IMR-90 (cell line): Measurements from ENCODE around the gene AQP7. TPM values are rescaled to one million over a fixed set of nuclear protein-coding genes. Genes with fewer than 3 reads are reported as not detected.
"Not testable (repeated sequence)": the region's sequence is repeated elsewhere in the genome, so short reads cannot be mapped to it uniquely, and the experiment has no call there.

Source experiments
- ATAC-seq: fragments of 200-7000 bp; cut with Tn5 transposase; 2 replicates; pipeline ENCODE4 v1.9.1; 2020; ENCODE audit warnings: low read depth, mild to moderate bottlenecking, moderate library complexity
- BruUV-seq: library from RNA; stranded (reverse); fragments of 400-500 nt; replicated peaks from 2 replicates; lab custom pipeline; 2021; lab: Mats Ljungman, UMichigan
- CTCF ChIA-PET: fragments of 300-600 bp; formaldehyde crosslinking; extraction: SDS; loops from one replicate; lab custom pipeline; 2021; ENCODE audit warnings: antibody characterized with exemption; lab: Yijun Ruan, JAX
- POLR2A ChIA-PET: fragments of 300-600 bp; sonication (Branson Sonifier 250); formaldehyde crosslinking; loops from one replicate; lab custom pipeline; 2022; ENCODE audit warnings: antibody characterized with exemption; ENCODE audit not compliant: unreplicated experiment; lab: Charles Lee
- DNase-seq: peaks from one replicate; pipeline ENCODE4 v3.0.0; 2013
- H2AFZ ChIP-seq: replicated peaks from 2 replicates; pipeline ENCODE3; 2013; ENCODE audit warnings: low read length, mild to moderate bottlenecking; ENCODE audit not compliant: poor library complexity
- H2AK5ac ChIP-seq: 2 replicates; pipeline ENCODE4 v1.6.1; 2013; ENCODE audit warnings: low read depth, low read length, inconsistent platforms
- H2AK9ac ChIP-seq: replicated peaks from 2 replicates; pipeline ENCODE3; 2013; ENCODE audit warnings: mild to moderate bottlenecking, low read depth, low read length, moderate library complexity; ENCODE audit not compliant: poor library complexity
- H2BK120ac ChIP-seq: 2 replicates; pipeline ENCODE4 v1.6.1; 2013; ENCODE audit warnings: low read depth, low read length, inconsistent platforms
- H2BK15ac ChIP-seq: 3 replicates; pipeline ENCODE4 v1.6.1; 2013; ENCODE audit warnings: low read depth, low read length, inconsistent platforms
- H2BK20ac ChIP-seq: 2 replicates; pipeline ENCODE4 v1.6.1; 2013; ENCODE audit warnings: low read depth, mild to moderate bottlenecking, inconsistent platforms, low read length, moderate library complexity
- H2BK5ac ChIP-seq: 2 replicates; pipeline ENCODE4 v1.6.1; 2013; ENCODE audit warnings: mild to moderate bottlenecking, low read depth, low read length, inconsistent platforms; ENCODE audit not compliant: poor library complexity, severe bottlenecking
- H3K14ac ChIP-seq: replicated peaks from 2 replicates; pipeline ENCODE4 v1.6.1; 2013; ENCODE audit warnings: low read depth, low read length, inconsistent platforms
- H3K18ac ChIP-seq: 2 replicates; pipeline ENCODE4 v1.6.1; 2013; ENCODE audit warnings: low read depth, low read length, control low read depth
- H3K23ac ChIP-seq: 2 replicates; pipeline ENCODE4 v1.6.1; 2013; ENCODE audit warnings: low read depth, low read length, inconsistent platforms
- H3K27ac ChIP-seq: 2 replicates; pipeline ENCODE4 v1.5.1; 2013; ENCODE audit warnings: mild to moderate bottlenecking, control low read depth, low read length; ENCODE audit not compliant: insufficient read depth
- H3K27me3 ChIP-seq: 2 replicates; pipeline ENCODE4 v1.6.1; 2013; ENCODE audit warnings: low read length; ENCODE audit not compliant: control insufficient read depth, insufficient read depth
- H3K36me3 ChIP-seq: 2 replicates; pipeline ENCODE4 v1.6.1; 2013; ENCODE audit warnings: low read length, mixed read lengths; ENCODE audit not compliant: control insufficient read depth, insufficient read depth
- H3K4ac ChIP-seq: 2 replicates; pipeline ENCODE4 v1.6.1; 2013; ENCODE audit warnings: low read depth, low read length, inconsistent platforms
- H3K4me1 ChIP-seq: 2 replicates; pipeline ENCODE4 v1.6.1; 2013; ENCODE audit warnings: low read length, mixed read lengths; ENCODE audit not compliant: control insufficient read depth, insufficient read depth
- H3K4me2 ChIP-seq: 2 replicates; pipeline ENCODE4 v1.6.1; 2013; ENCODE audit warnings: low read depth, mild to moderate bottlenecking, control low read depth, low read length, moderate library complexity
- H3K4me3 ChIP-seq: 2 replicates; pipeline ENCODE4 v1.5.1; 2013; ENCODE audit warnings: low read depth, mild to moderate bottlenecking, control low read depth, low read length, moderate library complexity; ENCODE audit not compliant: insufficient read depth
- H3K56ac ChIP-seq: 2 replicates; pipeline ENCODE4 v1.6.1; 2013; ENCODE audit warnings: low read length, inconsistent platforms; ENCODE audit not compliant: insufficient read depth; ENCODE audit errors: extremely low read depth
- H3K79me1 ChIP-seq, 2 experiments: 2 replicates each; pipeline ENCODE4 v1.6.1; 2013; ENCODE audit warnings: low read length in 2 of 2, inconsistent platforms in 1 of 2, low read depth in 1 of 2
- H3K9ac ChIP-seq: 2 replicates; pipeline ENCODE4 v1.6.1; 2013; ENCODE audit warnings: low read depth, low read length, control low read depth
- H3K9me1 ChIP-seq: 2 replicates; pipeline ENCODE4 v1.6.1; 2013; ENCODE audit warnings: low read length, inconsistent platforms; ENCODE audit not compliant: insufficient read depth
- H3K9me3 ChIP-seq: 2 replicates; pipeline ENCODE4 v1.6.1; 2013; ENCODE audit warnings: low read length; ENCODE audit not compliant: control insufficient read depth, insufficient read depth
- H4K20me1 ChIP-seq: 2 replicates; pipeline ENCODE4 v1.6.1; 2013; ENCODE audit warnings: low read length, inconsistent platforms; ENCODE audit not compliant: insufficient read depth
- H4K5ac ChIP-seq: 2 replicates; pipeline ENCODE4 v1.6.1; 2013; ENCODE audit warnings: mild to moderate bottlenecking, low read depth, low read length, control low read depth
- H4K8ac ChIP-seq, 2 experiments: 2 replicates each; pipeline ENCODE4 v1.6.1; 2013; ENCODE audit warnings: low read depth in 2 of 2, low read length in 2 of 2, control low read depth in 1 of 2, inconsistent platforms in 1 of 2
- H4K91ac ChIP-seq: 2 replicates; pipeline ENCODE4 v1.6.1; 2013; ENCODE audit warnings: low read depth, low read length, inconsistent platforms; ENCODE audit not compliant: insufficient read depth
- WGBS, 2 experiments: methylation state at CpG; one replicate each; pipeline versions ENCODE4 v1.1.5 to v1.1.7; 2013; ENCODE audit warnings: missing lambda C conversion rate in 2 of 2; ENCODE audit not compliant: insufficient read length in 1 of 2; ENCODE audit errors: extremely low coverage in 2 of 2; 5-methylcytosine and 5-hydroxymethylcytosine counted together
- dilution Hi-C: fragments of 300-500 bp; cut with HindIII; formaldehyde crosslinking; loops from one replicate; pipeline ENCODE4 v1.14.3; 2018; ENCODE audit warnings: low sequenced_read_pairs; ENCODE audit not compliant: unreplicated experiment
- in situ Hi-C: fragments of 300-500 bp; cut with MboI; formaldehyde crosslinking; loops from 3 replicates; pipeline ENCODE4 v1.14.3; 2019; ENCODE audit warnings: low sequenced_read_pairs, inconsistent platforms, mixed read lengths
- intact Hi-C: fragments of 100-400 bp; cut with micrococcal nuclease; formaldehyde crosslinking; loops from 2 replicates; pipeline ENCODE4 v1.10.0; 2022
- polyA plus RNA-seq, 3 experiments: library from polyadenylated mRNA; depleted of rRNA; stranded (reverse); fragments of >200 nt; gene quantifications; 2 replicates each; pipeline ENCODE4 v1.2.3, GENCODE V29; 2012; ENCODE audit warnings: low replicate concordance in 1 of 3
- total RNA-seq: library from RNA; depleted of rRNA; stranded (reverse); fragments of >200 nt; gene quantifications from 2 replicates; pipeline ENCODE4 v1.2.3, GENCODE V29; 2012

AQP7 gene
- total and polyA plus RNA-seq, 2 of the 4 experiments (the other 2 are of a cell fraction): 0.07 TPM; not detected in 1

GRCh38 chr9:33424492-33424891 is 22.1 kb upstream of the AQP7 start:
- in situ Hi-C loops: loop anchor here (25.0 kb wide), 1 partner anchor 288 kb away; no protein-coding TSS in a partner anchor
- DNase-seq, H3K9me1 ChIP-seq, H3K18ac ChIP-seq, H3K79me1 ChIP-seq, H2BK20ac ChIP-seq, ATAC-seq, H2BK120ac ChIP-seq, H3K4ac ChIP-seq, H3K9me3 ChIP-seq, dilution Hi-C loops, intact Hi-C loops, H4K91ac ChIP-seq, H2AK5ac ChIP-seq, H3K56ac ChIP-seq, H3K27ac ChIP-seq, H4K20me1 ChIP-seq, H3K9ac ChIP-seq, H3K4me2 ChIP-seq, H2BK5ac ChIP-seq, H3K23ac ChIP-seq, H3K4me3 ChIP-seq, H2AK9ac ChIP-seq, H3K4me1 ChIP-seq, H3K14ac ChIP-seq, H3K36me3 ChIP-seq, H4K5ac ChIP-seq, H2BK15ac ChIP-seq, BruUV-seq, H2AFZ ChIP-seq, H4K8ac ChIP-seq: not testable (repeated sequence)
- ChIA-PET POLR2A (interaction anchor here (0.6 kb wide), 1 partner anchor 9 kb away, joined by 3 read pairs; no protein-coding TSS in a partner anchor), CTCF (interaction anchor here (0.6 kb wide), 1 partner anchor 423 kb away, joined by 5 read pairs; no protein-coding TSS in a partner anchor)
- no CpG with 5 or more reads among the region's 6 CpGs for WGBS, 2 experiments
- peaks cover 11% of the 10 kb centered on the region for H3K27me3 ChIP-seq

- H2BK120ac ChIP-seq, H2BK20ac ChIP-seq, intact Hi-C loops, H4K91ac ChIP-seq, H3K36me3 ChIP-seq, H4K8ac ChIP-seq, H2AK5ac ChIP-seq, CTCF ChIA-PET, H2BK5ac ChIP-seq, H3K9ac ChIP-seq, DNase-seq, H3K23ac ChIP-seq, H3K4me1 ChIP-seq, H3K4me2 ChIP-seq, H3K9me3 ChIP-seq, H3K9me1 ChIP-seq, H3K27ac ChIP-seq, H3K4ac ChIP-seq, H3K18ac ChIP-seq, H3K14ac ChIP-seq, BruUV-seq, H3K79me1 ChIP-seq, H4K5ac ChIP-seq, POLR2A ChIA-PET, ATAC-seq, H2AK9ac ChIP-seq, H4K20me1 ChIP-seq, H3K56ac ChIP-seq, H2AFZ ChIP-seq, H2BK15ac ChIP-seq, H3K4me3 ChIP-seq, dilution Hi-C loops: not testable (repeated sequence)
- in situ Hi-C loops: loop anchor here (25.0 kb wide), 1 partner anchor 288 kb away; no protein-coding TSS in a partner anchor
- H3K27me3 ChIP-seq: peaks cover 11% of the 10 kb centered on the region
- no CpG with 5 or more reads among the region's 7 CpGs for WGBS, 2 experiments
Measured at GRCh38 chr9:33424043-33424442, 21.7 kb upstream of the AQP7 start.
